Ectodermal cell (in vitro differentiated cells): ENCODE data around the gene TTC9B.

Experiments
- H3K27ac ChIP-seq: 2 replicates; pipeline ENCODE4 v1.7.0; 2013; ENCODE audit warnings: mild to moderate bottlenecking, low read depth, low read length; ENCODE audit not compliant: insufficient read depth, poor library complexity, severe bottlenecking
- H3K27me3 ChIP-seq: 2 replicates; pipeline ENCODE4 v1.7.0; 2013; ENCODE audit warnings: mild to moderate bottlenecking, low read length; ENCODE audit not compliant: insufficient read depth, control insufficient read depth, poor library complexity, severe bottlenecking
- H3K36me3 ChIP-seq: one replicate; pipeline ENCODE4 v1.7.0; 2013; ENCODE audit warnings: low read length; ENCODE audit not compliant: control insufficient read depth, insufficient read depth
- H3K4me1 ChIP-seq: one replicate; pipeline ENCODE4 v1.7.0; 2013; ENCODE audit warnings: low read length; ENCODE audit not compliant: control insufficient read depth, insufficient read depth
- H3K4me3 ChIP-seq: 2 replicates; pipeline ENCODE4 v1.7.0; 2013; ENCODE audit warnings: low read depth, low read length, control low read depth; ENCODE audit not compliant: insufficient read depth
- H3K9me3 ChIP-seq: 2 replicates; pipeline ENCODE4 v1.7.0; 2013; ENCODE audit warnings: mild to moderate bottlenecking, low read length, moderate library complexity; ENCODE audit not compliant: control insufficient read depth
- WGBS, 2 experiments: methylation state at CpG; one replicate each; pipeline ENCODE4 v1.1.7; 2013; ENCODE audit warnings: missing lambda C conversion rate in 2 of 2; 5-methylcytosine and 5-hydroxymethylcytosine counted together

TTC9B gene

GRCh38 chr19:40233811-40234389 lies 15.7 kb upstream of the TTC9B start:
- peaks cover 21% of the 10 kb centered on the region for H3K4me1 ChIP-seq
- H3K27ac ChIP-seq: no peak overlapping the region
- 93 to 95% methylated on average over 20 of the region's 20 CpGs for WGBS, 2 experiments
- H3K4me3 ChIP-seq: no peak overlapping the region
- H3K27me3 ChIP-seq: no peaks in the 10 kb centered on the region
- H3K9me3 ChIP-seq: no peaks in the 10 kb centered on the region
- peaks cover 25% of the 10 kb centered on the region for H3K36me3 ChIP-seq

DNA sequence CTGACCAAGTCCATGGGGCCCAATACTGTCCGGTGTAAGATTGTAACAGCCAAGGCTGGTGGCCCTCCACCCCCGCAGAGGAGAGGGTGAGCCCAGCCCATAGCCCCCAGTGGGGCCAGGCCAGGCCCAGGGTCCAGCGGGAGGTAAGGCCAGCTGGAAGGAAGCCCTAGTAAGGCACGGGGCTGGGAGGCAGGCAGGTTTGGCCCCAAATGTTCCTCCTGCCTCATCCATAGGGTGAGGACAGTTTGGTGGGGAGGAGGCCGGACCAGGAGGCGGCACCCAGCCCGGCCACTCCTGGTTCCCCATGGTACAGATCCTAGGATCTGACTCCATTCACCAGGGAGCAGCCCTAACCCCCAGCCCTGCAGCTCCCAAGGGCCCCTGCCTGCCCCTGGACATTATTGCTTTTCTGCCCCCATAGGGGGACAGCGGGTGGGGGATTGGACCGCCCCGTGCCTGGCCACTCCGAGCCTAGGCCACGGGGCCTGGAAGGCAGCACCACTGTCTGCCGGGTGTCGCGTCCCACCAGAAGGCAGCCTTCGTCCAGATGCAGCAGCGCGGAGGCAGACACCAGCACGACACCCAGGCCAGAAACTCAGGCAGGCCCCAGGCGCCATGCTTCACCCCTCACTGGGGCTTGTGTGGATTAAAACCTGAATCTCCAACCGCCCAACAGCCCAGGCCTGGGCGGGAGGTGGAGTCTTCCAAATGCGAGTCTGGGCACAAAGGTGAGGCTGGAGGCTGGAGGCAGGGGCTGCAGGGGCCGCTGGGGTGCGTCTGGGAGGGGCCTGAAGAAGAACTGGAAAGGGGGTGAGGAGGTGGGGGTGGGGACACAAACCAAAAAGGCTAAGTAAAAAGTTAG lies 15.0 kb upstream of the TTC9B start:
- H3K36me3 ChIP-seq: peaks cover 23% of the 10 kb centered on the region
- H3K4me1 ChIP-seq: peaks cover 21% of the 10 kb centered on the region
- no peaks in the 10 kb centered on the region for H3K9me3 ChIP-seq
- no peak overlapping the region for H3K27ac ChIP-seq
- 92 to 93% methylated on average over 25 of the region's 25 CpGs for WGBS, 2 experiments
- no peaks in the 10 kb centered on the region for H3K27me3 ChIP-seq
- H3K4me3 ChIP-seq: no peak overlapping the region

DNA sequence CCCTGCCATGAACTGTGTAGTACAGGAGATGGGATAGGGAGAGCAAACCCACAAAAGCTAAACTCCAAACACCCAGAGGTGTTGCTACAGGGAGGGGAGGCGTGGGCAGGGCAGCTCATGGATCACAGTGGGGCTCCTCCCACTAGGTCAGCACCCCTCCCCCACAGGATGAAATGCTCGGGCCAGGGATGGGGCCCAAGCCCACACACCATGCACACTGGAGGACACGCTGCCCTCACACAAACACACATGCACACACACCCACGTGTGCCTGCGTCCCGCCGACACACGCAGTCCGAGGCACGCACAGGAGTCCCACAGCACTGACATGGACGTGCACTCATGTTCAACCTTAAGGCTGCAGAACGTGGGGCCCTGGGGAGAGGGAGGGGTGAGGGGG lies 14.3 kb upstream of the TTC9B start:
- 81 to 84% methylated on average over 12 of the region's 12 CpGs for WGBS, 2 experiments
- Histone ChIP-seq H3K27me3 (no peaks in the 10 kb centered on the region), H3K27ac (no peak overlapping the region), H3K4me1 (peaks cover 21% of the 10 kb centered on the region), H3K36me3 (peaks cover 17% of the 10 kb centered on the region), H3K4me3 (no peak overlapping the region), H3K9me3 (no peaks in the 10 kb centered on the region)

DNA sequence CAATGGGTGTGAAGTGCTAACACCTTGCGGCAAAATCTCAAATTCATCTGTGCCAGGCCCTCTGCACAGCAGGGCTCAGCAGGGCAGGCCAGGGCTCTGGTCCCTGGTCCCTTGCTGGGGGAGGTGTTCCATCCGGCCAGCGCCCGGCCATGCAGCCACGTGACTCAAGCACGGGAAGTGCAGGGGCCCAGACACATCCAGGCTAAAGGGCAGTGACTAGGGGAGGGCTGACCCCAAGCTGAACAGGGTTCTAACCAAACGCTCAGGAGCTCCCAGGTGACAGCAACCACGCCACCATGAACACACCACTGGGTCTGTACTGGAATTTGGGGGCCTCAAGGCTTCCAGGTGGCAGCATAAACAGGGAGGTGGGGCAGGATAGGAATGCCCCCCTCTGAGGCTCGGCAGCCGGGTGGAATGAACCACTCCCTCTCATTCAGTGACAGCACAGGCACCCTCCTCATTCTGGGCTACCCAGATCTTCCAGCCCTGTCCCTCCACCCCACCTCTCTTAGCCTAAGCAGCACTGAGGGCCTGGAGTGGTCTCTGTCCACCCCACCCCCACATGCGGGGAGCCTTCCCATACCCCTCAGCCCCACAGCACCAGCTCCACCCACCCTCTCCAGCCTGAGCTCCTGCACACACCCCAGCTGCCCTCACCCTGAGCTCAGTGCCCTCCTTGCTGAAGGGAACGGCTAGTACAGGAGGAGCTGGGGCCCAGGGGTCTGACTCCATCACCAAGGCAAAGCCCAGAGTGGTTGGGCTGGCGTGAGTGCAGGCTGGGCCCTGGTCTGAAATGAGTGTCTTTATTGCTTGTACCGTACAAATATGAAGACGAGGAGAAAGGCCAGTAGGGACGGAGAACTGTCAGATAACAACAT lies 13.6 kb upstream of the TTC9B start:
- Histone ChIP-seq H3K4me1 (peaks cover 21% of the 10 kb centered on the region), H3K27ac (peak overlapping the region; percentile 60), H3K9me3 (no peaks in the 10 kb centered on the region), H3K4me3 (no peak overlapping the region), H3K36me3 (peaks cover 10% of the 10 kb centered on the region), H3K27me3 (no peaks in the 10 kb centered on the region)
- 45 to 51% methylated on average over 16 of the region's 16 CpGs for WGBS, 2 experiments

GRCh38 chr19:40231057-40231456 lies 12.9 kb upstream of the TTC9B start:
- Histone ChIP-seq H3K27me3 (no peaks in the 10 kb centered on the region), H3K9me3 (no peaks in the 10 kb centered on the region), H3K36me3 (peaks cover 8% of the 10 kb centered on the region), H3K27ac (no peak overlapping the region), H3K4me3 (no peak overlapping the region), H3K4me1 (peaks cover 21% of the 10 kb centered on the region)
- WGBS, 2 experiments: 87 to 92% methylated on average over 5 to 6 of the region's 6 CpGs

GRCh38 chr19:40229926-40230417 lies 11.8 kb upstream of the TTC9B start:
- peaks cover 21% of the 10 kb centered on the region for H3K4me1 ChIP-seq
- no peak overlapping the region for H3K27ac ChIP-seq
- H3K27me3 ChIP-seq: no peaks in the 10 kb centered on the region
- peaks cover 3% of the 10 kb centered on the region for H3K36me3 ChIP-seq
- no peaks in the 10 kb centered on the region for H3K9me3 ChIP-seq
- no peak overlapping the region for H3K4me3 ChIP-seq
- 93 to 97% methylated on average over 4 of the region's 4 CpGs for WGBS, 2 experiments

DNA sequence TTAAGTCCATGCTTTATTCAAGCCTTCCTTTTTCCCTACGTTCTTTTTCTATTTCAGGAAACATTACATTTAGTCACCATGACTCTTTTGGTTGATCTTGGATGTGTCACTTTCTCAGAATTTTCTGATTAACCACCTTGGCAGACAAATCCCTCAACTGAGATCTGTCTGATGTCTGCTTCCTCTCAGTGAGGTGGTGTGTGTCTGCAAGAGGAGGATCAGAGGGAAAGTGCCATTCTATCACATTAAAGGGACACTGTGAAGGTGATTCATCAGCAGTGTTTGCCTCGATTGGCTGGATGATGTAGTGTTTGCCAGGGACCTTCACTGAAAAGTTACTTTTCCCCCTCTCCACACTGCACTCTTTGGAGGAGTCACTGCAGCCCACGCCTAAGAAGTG lies 11.3 kb upstream of the TTC9B start:
- Histone ChIP-seq H3K36me3 (peaks cover 3% of the 10 kb centered on the region), H3K27me3 (no peaks in the 10 kb centered on the region), H3K4me3 (no peak overlapping the region), H3K27ac (no peak overlapping the region), H3K4me1 (peaks cover 21% of the 10 kb centered on the region), H3K9me3 (no peaks in the 10 kb centered on the region)
- WGBS, 2 experiments: 93% methylated on average over 3 of the region's 3 CpGs

DNA sequence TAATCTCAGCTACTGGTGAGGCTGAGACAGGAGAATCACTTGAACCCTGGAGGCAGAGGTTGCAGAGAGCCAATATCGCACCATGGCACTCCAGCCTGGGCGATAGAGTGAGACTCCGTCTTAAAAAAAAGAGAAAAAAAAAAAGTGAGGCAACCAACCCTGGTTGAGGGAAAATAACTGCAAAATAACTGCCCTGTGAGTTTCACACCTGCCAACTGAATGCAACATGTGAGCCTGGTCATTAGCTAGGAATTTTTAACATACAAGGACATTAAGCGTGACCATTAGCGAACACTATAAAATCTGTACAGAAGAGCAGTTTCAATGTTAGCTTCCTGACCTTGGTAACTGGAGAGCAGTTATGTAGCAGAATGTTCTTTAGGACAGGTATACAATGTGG lies 10.7 kb upstream of the TTC9B start:
- no peak overlapping the region for H3K4me3 ChIP-seq
- H3K27ac ChIP-seq: no peak overlapping the region
- WGBS, 2 experiments: 95 to 97% methylated on average over 5 of the region's 5 CpGs
- H3K9me3 ChIP-seq: no peaks in the 10 kb centered on the region
- H3K36me3 ChIP-seq: peaks cover 3% of the 10 kb centered on the region
- H3K4me1 ChIP-seq: peaks cover 21% of the 10 kb centered on the region
- no peaks in the 10 kb centered on the region for H3K27me3 ChIP-seq

DNA sequence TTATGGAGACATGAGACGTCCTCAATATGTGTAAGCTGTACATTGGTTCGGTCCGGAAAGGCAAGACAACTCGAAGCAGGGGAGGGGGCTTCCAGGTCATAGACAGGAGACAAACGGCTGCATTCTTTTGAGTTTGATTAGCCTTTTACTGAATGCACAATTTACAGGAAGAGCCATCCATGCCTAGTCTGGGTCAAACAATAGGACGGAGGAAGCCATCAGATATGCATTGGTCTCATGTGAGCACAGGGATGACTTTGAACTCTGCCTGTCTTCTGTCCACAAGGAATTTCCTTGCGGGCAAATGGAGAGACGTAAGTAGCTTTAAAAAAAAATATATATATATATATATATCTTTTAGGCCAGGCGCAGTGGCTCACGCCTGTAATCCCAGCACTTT lies 10.2 kb upstream of the TTC9B start:
- Histone ChIP-seq H3K9me3 (no peaks in the 10 kb centered on the region), H3K27me3 (no peaks in the 10 kb centered on the region), H3K4me3 (no peak overlapping the region), H3K27ac (no peak overlapping the region), H3K4me1 (peaks cover 21% of the 10 kb centered on the region), H3K36me3 (no peaks in the 10 kb centered on the region)
- 89 to 92% methylated on average over 8 of the region's 10 CpGs for WGBS, 2 experiments
